ENCODE data around the gene SMARCD2. TPM values are rescaled to one million over a fixed set of nuclear protein-coding genes. Genes with fewer than 3 reads are reported as not detected.

SMARCD2 gene
- total RNA-seq, 4 donors from 2014 or later: 124 to 193 (median 151) TPM

- TF ChIP-seq POLR2A (IDR thresholded peaks at IDR 0.05): no peak
- no peak for TF ChIP-seq CTCF (IDR thresholded peaks at IDR 0.05)
- Histone ChIP-seq H3K27ac (no peak overlapping the region), H3K4me3 (no peak overlapping the region), H3K9me3 (no peaks in the 10 kb centered on the region), H3K36me3 (peaks cover 0 to 71% (median 0%) of the 10 kb centered on the region in 3 donors), H3K4me1 (peaks cover 0 to 26% (median 4%) of the 10 kb centered on the region in 4 donors), H3K27me3 (no peaks in the 10 kb centered on the region)
- no peak for DNase-seq
These were observed 11.5 kb downstream of the SMARCD2 start for GRCh38 chr17:63830904-63831491.

GRCh38 chr17:63830278-63830677, 12.2 kb downstream of the SMARCD2 start:
- Histone ChIP-seq H3K36me3 (peaks cover 0 to 65% (median 0%) of the 10 kb centered on the region in 3 donors), H3K9me3 (no peaks in the 10 kb centered on the region), H3K4me1 (peaks cover 0 to 29% (median 4%) of the 10 kb centered on the region in 4 donors), H3K4me3 (no peak overlapping the region), H3K27ac (no peak overlapping the region), H3K27me3 (no peaks in the 10 kb centered on the region)
- DNase-seq: no peak
- TF ChIP-seq POLR2A (IDR thresholded peaks at IDR 0.05): no peak
- no peak for TF ChIP-seq CTCF (IDR thresholded peaks at IDR 0.05)

GRCh38 chr17:63828936-63829335, 13.5 kb downstream of the SMARCD2 start:
- H3K9me3 ChIP-seq: no peaks in the 10 kb centered on the region
- DNase-seq: no peak
- TF ChIP-seq POLR2A (IDR thresholded peaks at IDR 0.05) (no peak), CTCF (IDR thresholded peaks at IDR 0.05) (no peak)
- peak overlapping the region in 1 of 4 donors; percentile 1 for H3K27ac ChIP-seq
- H3K4me1 ChIP-seq: peaks cover 0 to 22% (median 4%) of the 10 kb centered on the region in 4 donors
- peaks cover 0 to 65% (median 0%) of the 10 kb centered on the region in 3 donors for H3K36me3 ChIP-seq
- H3K27me3 ChIP-seq: no peaks in the 10 kb centered on the region
- H3K4me3 ChIP-seq: peak overlapping the region in 1 of 4 donors; percentile 79

GRCh38 chr17:63827801-63828221, 14.7 kb downstream of the SMARCD2 start:
- peak in 1 of 3 donors; percentile 40 for DNase-seq
- Histone ChIP-seq H3K4me1 (peaks cover 0 to 22% (median 4%) of the 10 kb centered on the region in 4 donors), H3K27ac (peak overlapping the region; percentile 88 to 97 (median 90)), H3K9me3 (no peaks in the 10 kb centered on the region), H3K4me3 (peak overlapping the region; percentile 76 to 86 (median 82)), H3K27me3 (no peaks in the 10 kb centered on the region), H3K36me3 (peaks cover 0 to 65% (median 0%) of the 10 kb centered on the region in 3 donors)
- TF ChIP-seq POLR2A (IDR thresholded peaks at IDR 0.05): no peak
- no peak for TF ChIP-seq CTCF (IDR thresholded peaks at IDR 0.05)

GRCh38 chr17:63827002-63827800, 15.3 kb downstream of the SMARCD2 start, which contains the start of the genes FTSJ3 and PSMC5:
FTSJ3 (minus strand) TSS chr17:63827663; CDS start chr17:63826902, 761 bp downstream.
PSMC5 (plus strand) TSS chr17:63827431; CDS start chr17:63827491, 60 bp downstream.
- DNase-seq: peak; percentile 95 to 97 (median 96)
- no peaks in the 10 kb centered on the region for H3K9me3 ChIP-seq
- peak within 1 kb of the TSS; percentile 76 to 86 (median 82) for H3K4me3 ChIP-seq
- TF ChIP-seq POLR2A (IDR thresholded peaks at IDR 0.05) (peak; percentile 78), CTCF (IDR thresholded peaks at IDR 0.05) (peak; percentile 34 to 57 (median 48))
- peaks cover 0 to 65% (median 0%) of the 10 kb centered on the region in 3 donors for H3K36me3 ChIP-seq
- no peaks in the 10 kb centered on the region for H3K27me3 ChIP-seq
- H3K4me1 ChIP-seq: peaks cover 0 to 22% (median 4%) of the 10 kb centered on the region in 4 donors
- H3K27ac ChIP-seq: peak within 1 kb of the TSS; percentile 88 to 97 (median 90)
